ENCODE results near the gene PPP2R5D.

PPP2R5D gene

GRCh38 chr6:42963855-42964605 is 20.3 kb upstream of the PPP2R5D start:
- no peaks in the 10 kb centered on the region for H3K79me2 ChIP-seq (ENCODE audit: insufficient read depth, low read length)
- H3K4me2 ChIP-seq (ENCODE audit: low read depth, low read length, poor library complexity, severe bottlenecking): no peak overlapping the region
- H4K20me1 ChIP-seq (ENCODE audit: insufficient read depth, low read length, poor library complexity, severe bottlenecking): no peaks in the 10 kb centered on the region
- no peak overlapping the region for H3K9ac ChIP-seq (ENCODE audit: low read depth, low read length, poor library complexity, severe bottlenecking)
- H3F3A ChIP-seq (ENCODE audit: low read depth): no peaks in the 10 kb centered on the region
- no peaks in the 10 kb centered on the region for H3K9me2 ChIP-seq (replicated peaks; ENCODE audit: low read depth, low read length)
- no peaks in the 10 kb centered on the region for H3K4me1 ChIP-seq (ENCODE audit: insufficient read depth, low read length, poor library complexity, severe bottlenecking)
- H3K36me3 ChIP-seq (ENCODE audit: insufficient read depth, low read length): no peaks in the 10 kb centered on the region
- no peaks in the 10 kb centered on the region for H3K9me3 ChIP-seq (ENCODE audit: insufficient read depth, low read depth, low read length)
- H3K4me3 ChIP-seq (ENCODE audit: low read length, poor library complexity, severe bottlenecking): no peak overlapping the region
- H3K27me3 ChIP-seq (ENCODE audit: insufficient read depth, low read length, poor library complexity, severe bottlenecking): no peaks in the 10 kb centered on the region
- no peak overlapping the region for H2AFZ ChIP-seq (ENCODE audit: low read length)
- TF ChIP-seq CTCF (conservative IDR thresholded peaks at IDR 0.05; ENCODE audit: low read length): peak; percentile 54
- TF ChIP-seq EZH2phosphoT487 (IDR thresholded peaks at IDR 0.05; ENCODE audit: borderline replicate concordance): no peak

GRCh38 chr6:42966571-42966970 is 17.8 kb upstream of the PPP2R5D start:
- Histone ChIP-seq H3K4me3 (ENCODE audit: low read length, poor library complexity, severe bottlenecking) (no peak overlapping the region), H3K27me3 (ENCODE audit: insufficient read depth, low read length, poor library complexity, severe bottlenecking) (no peaks in the 10 kb centered on the region), H4K20me1 (ENCODE audit: insufficient read depth, low read length, poor library complexity, severe bottlenecking) (no peaks in the 10 kb centered on the region), H3K9me3 (ENCODE audit: insufficient read depth, low read depth, low read length) (no peaks in the 10 kb centered on the region), H3K79me2 (ENCODE audit: insufficient read depth, low read length) (no peaks in the 10 kb centered on the region), H3K9me2 (replicated peaks; ENCODE audit: low read depth, low read length) (no peaks in the 10 kb centered on the region), H3K4me2 (ENCODE audit: low read depth, low read length, poor library complexity, severe bottlenecking) (no peak overlapping the region), H3K36me3 (ENCODE audit: insufficient read depth, low read length) (no peaks in the 10 kb centered on the region), H2AFZ (ENCODE audit: low read length) (no peak overlapping the region), H3K4me1 (ENCODE audit: insufficient read depth, low read length, poor library complexity, severe bottlenecking) (no peaks in the 10 kb centered on the region), H3F3A (ENCODE audit: low read depth) (no peaks in the 10 kb centered on the region), H3K9ac (ENCODE audit: low read depth, low read length, poor library complexity, severe bottlenecking) (no peak overlapping the region)
- TF ChIP-seq CTCF (conservative IDR thresholded peaks at IDR 0.05; ENCODE audit: low read length) (no peak), EZH2phosphoT487 (IDR thresholded peaks at IDR 0.05; ENCODE audit: borderline replicate concordance) (no peak)

- H3K4me1 ChIP-seq (ENCODE audit: insufficient read depth, low read length, poor library complexity, severe bottlenecking): no peaks in the 10 kb centered on the region
- no peaks in the 10 kb centered on the region for H3F3A ChIP-seq (ENCODE audit: low read depth)
- no peak overlapping the region for H3K9ac ChIP-seq (ENCODE audit: low read depth, low read length, poor library complexity, severe bottlenecking)
- no peaks in the 10 kb centered on the region for H3K9me2 ChIP-seq (replicated peaks; ENCODE audit: low read depth, low read length)
- no peaks in the 10 kb centered on the region for H4K20me1 ChIP-seq (ENCODE audit: insufficient read depth, low read length, poor library complexity, severe bottlenecking)
- no peak for TF ChIP-seq EZH2phosphoT487 (IDR thresholded peaks at IDR 0.05; ENCODE audit: borderline replicate concordance)
- TF ChIP-seq CTCF (conservative IDR thresholded peaks at IDR 0.05; ENCODE audit: low read length): no peak
- no peak overlapping the region for H3K4me3 ChIP-seq (ENCODE audit: low read length, poor library complexity, severe bottlenecking)
- H3K79me2 ChIP-seq (ENCODE audit: insufficient read depth, low read length): no peaks in the 10 kb centered on the region
- no peaks in the 10 kb centered on the region for H3K36me3 ChIP-seq (ENCODE audit: insufficient read depth, low read length)
- H2AFZ ChIP-seq (ENCODE audit: low read length): no peak overlapping the region
- no peaks in the 10 kb centered on the region for H3K9me3 ChIP-seq (ENCODE audit: insufficient read depth, low read depth, low read length)
- no peak overlapping the region for H3K4me2 ChIP-seq (ENCODE audit: low read depth, low read length, poor library complexity, severe bottlenecking)
- H3K27me3 ChIP-seq (ENCODE audit: insufficient read depth, low read length, poor library complexity, severe bottlenecking): no peaks in the 10 kb centered on the region
These were observed 17.1 kb upstream of the PPP2R5D start for GRCh38 chr6:42967228-42967627.
